HL-60 (cell line): ENCODE results near the gene RUSC1.
"Not testable (repeated sequence)": the region's sequence is repeated elsewhere in the genome, so short reads cannot be mapped to it uniquely, and the experiment has no call there.

Source experiments
- DNase-seq, 2 experiments: peaks; one replicate each; pipeline ENCODE4 v3.0.0-alpha.2; 2010 to 2020; ENCODE audit warnings: low read depth in 1 of 2, low spot score in 1 of 2
- H3K27ac ChIP-seq: fragments of 250-450 bp; sonication (Bioruptor Pico); replicated peaks from 2 replicates; pipeline ENCODE4 v1.5.1; 2020; ENCODE audit warnings: mild to moderate bottlenecking, moderate library complexity
- H3K27me3 ChIP-seq: fragments of 250-450 bp; sonication (Bioruptor Pico); 2 replicates; pipeline ENCODE4 v1.5.1; 2021; ENCODE audit warnings: mild to moderate bottlenecking, moderate library complexity; ENCODE audit not compliant: insufficient read depth, poor library complexity, severe bottlenecking
- H3K4me3 ChIP-seq: replicated peaks from 2 replicates; pipeline ENCODE4 v1.5.1; 2011; ENCODE audit warnings: mild to moderate bottlenecking, control low read depth, low read length; ENCODE audit not compliant: insufficient read depth
- CTCF ChIP-seq: IDR thresholded peaks from one replicate; pipeline ENCODE4 v1.5.1; 2011; ENCODE audit warnings: low read length, control low read depth, inconsistent platforms; ENCODE audit not compliant: insufficient read depth
- GABPA ChIP-seq: IDR thresholded peaks from 2 replicates; pipeline ENCODE4 v1.6.1; 2012; ENCODE audit warnings: low read depth
- POLR2AphosphoS5 ChIP-seq: IDR thresholded peaks from 2 replicates; pipeline ENCODE4 v1.6.1; 2012; ENCODE audit warnings: low read depth
- REST ChIP-seq: IDR thresholded peaks from 2 replicates; pipeline ENCODE4 v1.6.1; 2012; ENCODE audit warnings: low read depth; ENCODE audit not compliant: insufficient replicate concordance
- SPI1 ChIP-seq: IDR thresholded peaks from 2 replicates; pipeline ENCODE4 v1.6.1; 2012; ENCODE audit warnings: low read depth, mild to moderate bottlenecking, borderline replicate concordance

Gene RUSC1

GRCh38 chr1:155326631-155327037 is 5.9 kb downstream of the RUSC1 start:
- TF ChIP-seq REST (no peak), GABPA (no peak), SPI1 (no peak)
- H3K27ac ChIP-seq = no peak overlapping the region

GRCh38 chr1:155327981-155328380 is 7.3 kb downstream of the RUSC1 start:
- no peak for DNase-seq
- no peak for TF ChIP-seq SPI1
- no peak for TF ChIP-seq REST
- TF ChIP-seq CTCF = no peak
- TF ChIP-seq POLR2AphosphoS5 = no peak
- TF ChIP-seq GABPA = no peak
- no peak overlapping the region for H3K27ac ChIP-seq

More at GRCh38 chr1:155326631-155327037, 5.9 kb downstream of the RUSC1 start:
- no peaks in the 10 kb centered on the region for H3K27me3 ChIP-seq
- no peak overlapping the region for H3K4me3 ChIP-seq
- no peak for DNase-seq

GRCh38 chr1:155328856-155329255 is 8.2 kb downstream of the RUSC1 start:
- H3K27me3 ChIP-seq, H3K4me3 ChIP-seq, H3K27ac ChIP-seq, DNase-seq: not testable (repeated sequence)

More at GRCh38 chr1:155327981-155328380, 7.3 kb downstream of the RUSC1 start:
- no peak overlapping the region for H3K4me3 ChIP-seq
- H3K27me3 ChIP-seq = no peaks in the 10 kb centered on the region

GRCh38 chr1:155329980-155330598 is 9.4 kb downstream of the RUSC1 start:
- Histone ChIP-seq H3K27ac (no peak overlapping the region), H3K4me3 (no peak overlapping the region), H3K27me3 (no peaks in the 10 kb centered on the region)
- no peak for DNase-seq
- no peak for TF ChIP-seq REST
- TF ChIP-seq GABPA = no peak

- no peak overlapping the region for H3K27ac ChIP-seq
- no peak for TF ChIP-seq SPI1
- TF ChIP-seq REST = no peak
- no peak for TF ChIP-seq POLR2AphosphoS5
- TF ChIP-seq GABPA = no peak
- DNase-seq = no peak
- H3K4me3 ChIP-seq = no peak overlapping the region
- no peaks in the 10 kb centered on the region for H3K27me3 ChIP-seq
Measured at GRCh38 chr1:155334962-155335361, 14.3 kb downstream of the RUSC1 start.
